H7 (cell line): ENCODE measurements around the gene SYT1. TPM values are rescaled to one million over a fixed set of nuclear protein-coding genes. Genes with fewer than 3 reads are reported as not detected.

Source experiments
- DNase-seq: peaks from one replicate; pipeline ENCODE4 v3.0.0; 2012
- H3K27me3 ChIP-seq: 2 replicates; pipeline ENCODE4 v1.6.0; 2011; ENCODE audit warnings: mild to moderate bottlenecking, low read length; ENCODE audit not compliant: control insufficient read depth, insufficient read depth
- H3K36me3 ChIP-seq: replicated peaks from 2 replicates; pipeline ENCODE4 v1.5.1; 2011; ENCODE audit warnings: low read length; ENCODE audit not compliant: control insufficient read depth, insufficient read depth
- H3K4me3 ChIP-seq: 2 replicates; pipeline ENCODE4 v1.5.1; 2011; ENCODE audit warnings: low read depth, mild to moderate bottlenecking, control low read depth, low read length, moderate library complexity; ENCODE audit not compliant: insufficient read depth
- total RNA-seq: library from RNA; depleted of rRNA; stranded (reverse); fragments of >200 nt; shearing (Covaris generic); gene quantifications from 2 replicates; pipeline ENCODE4 v1.2.3, GENCODE V29; 2014

The SYT1 gene
- total RNA-seq, 1 experiment from 2014 or later: 11.7 TPM

DNA sequence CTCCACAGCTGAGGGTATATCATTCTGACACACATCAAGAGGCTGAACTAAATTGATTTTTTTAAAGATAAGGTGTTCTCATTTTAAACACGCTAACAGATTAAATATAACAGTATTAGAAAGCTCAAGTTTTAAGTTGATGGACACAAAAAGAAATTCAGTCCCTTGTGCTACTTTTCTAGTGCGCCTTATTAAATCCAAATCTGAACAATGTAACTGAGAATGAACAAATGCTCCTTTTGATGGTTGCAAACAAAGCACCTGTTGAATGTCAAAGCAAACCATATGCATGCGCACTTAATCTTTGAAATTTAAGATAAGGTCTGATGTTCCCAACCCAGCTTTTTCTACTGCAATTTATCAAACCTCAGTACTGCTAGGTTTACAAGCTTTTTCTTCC is 424.3 kb downstream of the SYT1 start:
- DNase-seq: no peak
- no peaks in the 10 kb centered on the region for H3K27me3 ChIP-seq
- no peak overlapping the region for H3K4me3 ChIP-seq
- H3K36me3 ChIP-seq: no peaks in the 10 kb centered on the region

DNA sequence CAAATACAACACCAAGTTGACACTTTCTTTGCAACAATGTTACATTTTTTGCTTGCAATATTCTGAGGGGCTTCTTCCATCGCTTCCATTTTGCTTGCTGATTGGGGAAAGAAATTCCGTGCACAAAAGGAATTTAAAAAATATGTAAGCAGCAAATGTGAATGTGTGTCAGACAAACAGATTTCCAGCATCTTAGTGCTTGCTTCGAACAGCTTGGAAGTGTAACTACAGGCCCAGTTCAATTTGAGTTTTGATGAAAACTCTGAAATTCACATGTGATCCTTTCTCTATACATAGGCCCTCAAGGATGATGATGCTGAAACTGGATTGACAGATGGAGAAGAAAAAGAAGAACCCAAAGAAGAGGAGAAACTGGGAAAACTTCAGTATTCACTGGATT is 427.1 kb downstream of the SYT1 start:
- H3K36me3 ChIP-seq: no peaks in the 10 kb centered on the region
- no peak overlapping the region for H3K4me3 ChIP-seq
- H3K27me3 ChIP-seq: no peaks in the 10 kb centered on the region
- no peak for DNase-seq

DNA sequence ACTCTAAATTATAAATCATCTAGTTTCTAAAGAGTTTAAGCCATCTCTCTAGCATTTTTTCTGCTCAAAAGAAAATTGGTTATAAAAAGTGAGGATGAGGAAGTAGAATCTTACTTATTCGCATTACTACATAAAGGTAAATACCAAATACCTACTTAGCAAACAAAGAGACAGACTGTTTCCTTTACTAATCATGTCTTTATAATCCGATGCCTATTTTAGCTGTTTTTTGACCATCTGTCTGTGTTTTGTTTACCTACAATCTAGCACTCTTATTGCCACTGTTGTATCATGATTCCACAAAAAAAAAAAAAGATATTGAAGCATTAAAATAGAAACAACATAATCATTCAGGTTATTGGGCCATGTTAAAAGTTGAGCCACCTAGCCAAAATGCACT is 430.0 kb downstream of the SYT1 start:
- DNase-seq: no peak
- Histone ChIP-seq H3K27me3 (no peaks in the 10 kb centered on the region), H3K36me3 (no peaks in the 10 kb centered on the region; the same call in 1 of the 2 replicates), H3K4me3 (no peak overlapping the region)

DNA sequence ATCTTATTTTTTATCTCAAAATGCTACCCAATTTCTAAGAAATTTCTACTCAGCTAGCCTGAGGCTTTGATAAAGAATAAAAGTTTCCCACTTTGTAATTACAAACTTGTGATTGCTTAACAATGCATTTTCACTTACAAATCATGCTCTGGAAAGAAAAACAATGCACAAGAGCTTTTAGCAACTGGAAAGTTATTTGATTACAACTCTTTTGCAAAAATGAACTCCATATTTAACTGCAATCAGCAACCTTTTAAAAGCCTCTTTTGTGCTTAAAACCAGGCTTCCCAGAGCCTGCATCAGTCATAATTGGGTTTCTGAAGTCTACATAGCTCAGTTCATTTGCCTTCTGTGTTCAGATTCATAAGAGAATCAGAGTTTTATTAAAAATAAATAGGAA is 431.0 kb downstream of the SYT1 start:
- H3K36me3 ChIP-seq: peaks cover 1% of the 10 kb centered on the region; the same call in 1 of the 2 replicates
- H3K27me3 ChIP-seq: no peaks in the 10 kb centered on the region
- H3K4me3 ChIP-seq: no peak overlapping the region
- DNase-seq: no peak

DNA sequence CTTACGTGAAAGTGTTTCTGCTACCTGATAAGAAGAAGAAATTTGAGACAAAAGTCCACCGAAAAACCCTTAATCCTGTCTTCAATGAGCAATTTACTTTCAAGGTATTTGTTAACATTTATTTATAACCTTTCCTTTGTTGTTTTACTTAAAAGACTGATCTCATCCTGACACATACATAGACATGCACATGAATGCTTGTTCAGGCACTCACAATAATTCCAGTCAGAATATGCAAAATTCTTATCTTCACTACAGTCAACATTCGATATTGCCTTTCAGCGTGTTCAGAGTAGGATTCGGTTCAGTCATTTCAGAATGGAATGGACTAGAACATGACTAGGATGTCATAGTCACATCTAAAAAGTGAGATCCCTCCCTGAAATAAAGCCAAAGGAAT is 431.6 kb downstream of the SYT1 start:
- H3K27me3 ChIP-seq: no peaks in the 10 kb centered on the region
- H3K36me3 ChIP-seq: peaks cover 1% of the 10 kb centered on the region; the same call in 1 of the 2 replicates
- no peak for DNase-seq
- H3K4me3 ChIP-seq: no peak overlapping the region

DNA sequence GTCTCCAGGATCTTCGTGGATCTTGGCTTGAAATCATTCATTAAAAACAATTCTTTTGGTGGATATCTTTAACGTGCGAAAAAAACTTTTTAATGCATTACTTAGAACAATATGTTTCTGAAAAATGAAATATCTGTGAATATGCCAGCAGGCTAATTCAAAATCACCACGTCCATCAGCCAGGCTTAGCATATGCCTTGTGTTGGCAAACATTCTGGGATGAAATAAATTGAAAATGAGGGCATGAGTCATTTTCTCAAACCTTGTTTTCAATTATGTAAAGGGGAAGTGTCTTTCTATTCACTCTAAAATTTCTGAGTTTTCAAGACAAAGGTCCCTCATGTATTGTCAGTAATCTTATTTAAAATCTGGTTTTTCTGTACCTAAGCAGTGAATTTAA is 432.3 kb downstream of the SYT1 start:
- no peak for DNase-seq
- Histone ChIP-seq H3K36me3 (peaks cover 1% of the 10 kb centered on the region; the same call in 1 of the 2 replicates), H3K4me3 (no peak overlapping the region), H3K27me3 (no peaks in the 10 kb centered on the region)

DNA sequence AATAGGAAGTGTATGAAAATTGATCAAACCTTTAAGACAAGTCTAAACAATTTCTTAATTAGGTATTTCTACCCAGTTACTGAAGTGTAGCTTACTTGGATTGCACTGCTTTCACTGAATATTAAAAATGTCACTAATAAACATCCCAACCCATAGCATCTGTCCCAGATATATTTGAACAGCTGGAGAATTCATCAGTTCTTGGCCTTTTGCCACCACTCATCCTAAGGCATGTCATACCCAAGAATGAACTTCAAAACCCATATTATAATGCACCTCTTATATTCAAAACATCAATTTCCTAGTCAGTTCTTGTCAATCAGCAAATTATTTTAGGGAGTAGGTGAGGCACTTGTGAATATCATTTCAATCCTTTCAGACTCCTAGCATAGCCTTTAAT is 433.9 kb downstream of the SYT1 start:
- no peak for DNase-seq
- peaks cover 1% of the 10 kb centered on the region; the same call in 1 of the 2 replicates for H3K36me3 ChIP-seq
- no peaks in the 10 kb centered on the region for H3K27me3 ChIP-seq
- no peak overlapping the region for H3K4me3 ChIP-seq

DNA sequence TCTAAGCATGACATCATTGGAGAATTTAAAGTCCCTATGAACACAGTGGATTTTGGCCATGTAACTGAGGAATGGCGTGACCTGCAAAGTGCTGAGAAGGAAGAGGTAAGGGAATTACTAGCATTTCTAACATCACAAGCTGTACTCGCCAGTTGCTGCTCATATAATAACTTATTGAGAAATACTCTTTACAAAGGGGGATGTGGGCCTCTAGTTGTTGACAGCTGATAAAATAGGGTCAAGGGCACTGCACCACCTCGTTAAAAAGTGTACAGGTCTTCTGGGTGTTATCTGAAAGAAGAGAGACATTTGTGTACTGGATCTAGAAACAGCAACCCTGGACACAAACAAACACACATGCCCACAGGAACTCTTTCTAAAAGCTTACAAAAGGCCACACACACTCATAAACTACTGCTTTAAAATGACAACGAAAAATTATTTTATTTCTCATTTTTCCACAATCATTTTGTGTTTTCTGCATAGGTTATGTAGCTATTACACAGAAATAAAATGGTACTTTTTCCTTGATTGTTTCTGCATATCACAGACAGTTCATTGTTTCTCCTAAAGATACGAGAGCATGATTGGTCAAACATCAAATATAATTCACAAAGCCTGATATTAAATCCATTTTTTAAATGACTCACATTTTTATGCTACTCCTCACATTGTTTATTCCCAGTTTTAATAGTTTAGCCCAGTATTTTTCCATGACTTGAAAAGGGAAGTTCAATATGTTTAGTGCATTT is 435.0 kb downstream of the SYT1 start:
- no peak for DNase-seq
- no peaks in the 10 kb centered on the region for H3K27me3 ChIP-seq
- H3K36me3 ChIP-seq: peaks cover 1% of the 10 kb centered on the region; the same call in 1 of the 2 replicates
- H3K4me3 ChIP-seq: no peak overlapping the region

DNA sequence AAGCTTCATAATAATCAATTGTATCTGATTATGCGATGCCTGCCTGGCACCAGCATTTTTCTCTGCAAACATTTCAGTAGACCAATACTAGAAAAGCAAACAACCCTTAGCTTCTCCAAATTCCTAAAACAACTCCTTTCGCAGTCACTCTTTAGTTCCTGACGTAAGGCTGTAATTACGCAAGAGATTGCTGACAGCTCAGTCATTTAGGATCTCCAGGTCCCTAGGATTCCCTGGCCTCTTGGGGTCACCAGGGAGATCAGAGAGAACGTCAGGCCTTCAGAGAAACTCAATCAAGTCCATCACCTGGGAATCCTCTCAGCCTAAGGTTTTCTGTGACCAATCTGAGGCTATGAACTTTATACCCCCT is 435.6 kb downstream of the SYT1 start:
- no peak overlapping the region for H3K4me3 ChIP-seq
- H3K36me3 ChIP-seq: peaks cover 1% of the 10 kb centered on the region; the same call in 1 of the 2 replicates
- no peaks in the 10 kb centered on the region for H3K27me3 ChIP-seq
- no peak for DNase-seq

DNA sequence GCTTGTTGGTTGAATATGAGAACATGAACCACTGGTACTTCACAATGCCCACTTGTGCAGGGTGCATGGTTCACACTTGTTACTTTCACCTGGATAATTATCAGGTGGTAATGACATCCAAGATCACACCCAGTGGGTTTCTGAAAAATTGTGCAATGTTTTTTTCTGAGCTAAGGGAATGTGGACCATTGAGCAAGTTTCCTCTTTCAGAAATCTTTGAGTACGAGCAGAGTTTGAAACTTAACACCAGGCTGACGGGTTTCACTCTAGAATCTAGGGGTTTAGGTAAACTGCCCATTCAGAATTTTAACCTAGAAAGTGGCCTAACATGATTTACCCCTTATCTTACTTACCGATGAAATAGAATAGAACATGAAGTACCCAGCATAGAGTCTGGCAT is 436.6 kb downstream of the SYT1 start:
- H3K27me3 ChIP-seq: no peaks in the 10 kb centered on the region
- peaks cover 1% of the 10 kb centered on the region; the same call in 1 of the 2 replicates for H3K36me3 ChIP-seq
- no peak for DNase-seq
- no peak overlapping the region for H3K4me3 ChIP-seq

DNA sequence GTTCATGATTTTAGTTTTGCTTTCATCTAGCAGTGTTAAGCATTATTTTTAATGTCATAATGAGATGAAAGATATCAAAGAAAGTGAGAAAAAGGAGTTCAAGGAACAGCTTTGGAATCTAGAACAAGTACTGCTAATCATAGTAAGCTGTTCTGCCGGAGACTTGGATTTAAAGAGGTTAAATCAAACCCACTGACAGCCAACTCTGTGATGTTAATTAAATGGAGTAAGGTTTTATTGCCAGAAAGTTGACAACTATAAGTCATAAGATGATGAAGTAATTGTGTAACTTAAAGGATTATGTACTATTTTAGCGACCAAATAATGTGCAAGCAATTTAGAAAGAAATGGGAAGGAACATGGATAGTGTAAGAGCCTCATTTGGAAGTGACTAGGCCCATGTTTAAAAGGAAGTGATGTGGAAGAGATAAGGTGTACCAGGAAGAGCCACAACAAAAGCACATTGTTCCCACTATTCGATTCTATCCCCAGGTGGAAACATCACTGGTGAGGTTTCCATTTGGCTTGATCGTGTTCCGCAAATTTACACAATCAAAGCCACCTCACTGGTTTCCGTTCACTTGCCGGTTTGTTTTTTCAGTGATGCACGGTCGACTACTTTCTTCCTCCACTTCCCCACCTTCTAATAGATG is 437.7 kb downstream of the SYT1 start:
- no peak for DNase-seq
- Histone ChIP-seq H3K36me3 (peaks cover 1% of the 10 kb centered on the region; the same call in 1 of the 2 replicates), H3K27me3 (no peaks in the 10 kb centered on the region), H3K4me3 (no peak overlapping the region)

DNA sequence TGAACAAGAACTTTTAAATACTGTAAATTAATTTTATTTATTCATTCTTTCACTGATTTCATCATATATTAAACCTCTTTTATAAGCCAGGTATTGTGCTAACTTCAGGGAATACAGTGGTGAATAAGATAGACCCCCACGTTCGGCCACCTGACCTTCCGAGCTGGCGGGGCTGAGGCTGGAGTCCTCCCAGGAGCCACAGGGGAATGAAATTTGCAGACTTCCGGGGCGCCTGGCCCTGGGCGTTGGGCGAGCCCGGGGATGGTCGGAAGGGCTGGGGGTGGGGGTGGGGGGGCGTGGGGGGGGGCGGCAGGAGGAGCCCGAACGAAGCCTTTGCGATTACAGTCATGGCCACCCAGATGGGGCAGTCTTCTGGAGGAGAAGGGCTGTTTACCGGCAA is 442.8 kb downstream of the SYT1 start:
- H3K36me3 ChIP-seq: no peaks in the 10 kb centered on the region
- H3K4me3 ChIP-seq: no peak overlapping the region
- no peaks in the 10 kb centered on the region for H3K27me3 ChIP-seq
- DNase-seq: peak; percentile 25

DNA sequence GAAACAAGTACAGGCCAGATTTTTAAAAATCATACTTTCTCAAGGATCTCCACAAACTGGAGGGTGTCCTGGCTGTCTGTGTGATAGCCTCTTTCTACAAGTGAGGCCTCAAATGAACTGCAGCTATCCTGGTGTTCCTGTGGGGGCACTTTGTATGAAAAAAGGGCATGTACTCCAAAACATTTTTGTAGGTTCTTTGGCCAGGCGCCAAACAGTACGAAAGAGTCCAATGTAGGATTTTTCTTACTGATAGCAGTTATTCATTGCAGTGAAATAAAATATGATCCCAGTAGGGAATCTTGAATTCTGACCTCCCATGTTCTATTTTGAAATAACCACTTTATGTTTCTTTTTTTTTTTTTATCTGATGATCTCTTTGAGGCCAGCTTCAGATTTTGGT is 444.5 kb downstream of the SYT1 start:
- H3K27me3 ChIP-seq: no peaks in the 10 kb centered on the region
- H3K36me3 ChIP-seq: no peaks in the 10 kb centered on the region
- H3K4me3 ChIP-seq: no peak overlapping the region
- no peak for DNase-seq

DNA sequence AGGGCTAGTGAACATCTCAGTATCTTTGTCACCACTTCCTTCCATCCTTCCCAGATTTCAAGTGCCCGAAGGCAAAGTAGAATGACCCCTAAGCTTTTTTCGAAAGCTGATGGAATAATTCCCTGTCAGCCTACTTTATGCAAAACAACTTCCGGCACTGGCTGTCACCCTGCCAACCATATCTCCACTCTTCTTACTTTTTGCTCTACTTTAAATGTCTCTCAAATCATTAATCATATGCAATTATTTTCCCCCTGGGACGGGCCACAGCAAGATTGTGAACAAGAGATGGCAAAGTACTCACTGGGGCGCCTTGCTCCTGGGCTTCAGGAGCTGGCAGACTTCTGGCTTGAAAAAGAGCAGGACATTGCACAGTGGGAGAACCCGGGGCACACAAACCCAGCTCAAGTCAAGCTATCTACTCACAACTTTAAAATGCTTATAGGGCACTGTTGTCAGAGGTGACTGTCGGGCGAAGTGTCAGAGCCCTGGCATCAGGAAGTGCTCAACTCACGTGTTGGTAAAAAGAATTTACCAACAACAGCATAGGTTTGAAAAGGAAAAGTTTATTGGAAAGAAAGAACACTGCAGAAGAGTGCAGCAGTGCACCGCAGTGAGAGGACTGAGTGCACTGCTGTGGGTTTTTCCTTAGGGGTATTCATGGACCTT is 452.7 kb downstream of the SYT1 start:
- no peaks in the 10 kb centered on the region for H3K27me3 ChIP-seq
- no peak for DNase-seq
- H3K36me3 ChIP-seq: no peaks in the 10 kb centered on the region
- H3K4me3 ChIP-seq: no peak overlapping the region

DNA sequence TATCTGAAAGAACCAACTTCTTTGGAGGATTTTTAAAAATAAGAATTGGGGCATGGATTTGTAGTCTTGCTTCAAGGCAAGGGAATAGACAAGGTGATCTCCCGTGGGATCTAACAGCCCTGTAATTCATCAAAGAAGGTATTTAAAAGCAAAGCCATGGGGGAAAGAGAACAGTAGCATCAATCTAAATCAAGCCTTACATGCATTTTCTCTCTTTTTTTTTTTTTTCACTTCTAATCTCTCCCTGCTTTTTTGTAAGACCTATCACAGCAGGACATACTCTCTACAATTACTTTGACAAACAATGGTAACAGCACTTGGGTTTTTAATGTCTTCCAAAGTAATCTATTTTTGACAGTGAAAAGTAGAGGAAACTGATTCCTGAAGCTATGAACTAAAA is 458.3 kb downstream of the SYT1 start:
- DNase-seq: no peak
- Histone ChIP-seq H3K36me3 (no peaks in the 10 kb centered on the region), H3K4me3 (no peak overlapping the region), H3K27me3 (no peaks in the 10 kb centered on the region)
